Lower lobe of right lung (tissue), 2 donors: ENCODE results near the gene ASIC3. TPM values are rescaled to one million over a fixed set of nuclear protein-coding genes. Genes with fewer than 3 reads are reported as not detected.

ENCODE experiments used
- ATAC-seq, 2 donors: fragments of 200-7000 bp; cut with Tn5 transposase; one replicate each; pipeline ENCODE4 v1.9.1; 2020 to 2022; ENCODE audit warnings: mild to moderate bottlenecking in 2 of 2, moderate library complexity in 2 of 2
- DNase-seq: peaks from one replicate; pipeline ENCODE4 v3.0.0-alpha.2; 2020
- H3K27ac ChIP-seq: fragments of 200-600 bp; one replicate; pipeline ENCODE4 v1.8.0; 2022
- H3K27me3 ChIP-seq: fragments of 200-600 bp; one replicate; pipeline ENCODE4 v1.8.0; 2022; ENCODE audit warnings: low read depth
- H3K36me3 ChIP-seq: fragments of 200-600 bp; one replicate; pipeline ENCODE4 v1.8.0; 2022; ENCODE audit warnings: mild to moderate bottlenecking
- H3K4me1 ChIP-seq: fragments of 200-600 bp; one replicate; pipeline ENCODE4 v1.8.0; 2022
- H3K4me3 ChIP-seq: fragments of 200-600 bp; one replicate; pipeline ENCODE4 v1.8.0; 2022; ENCODE audit warnings: mild to moderate bottlenecking
- H3K9me3 ChIP-seq: fragments of 200-600 bp; one replicate; pipeline ENCODE4 v1.8.0; 2022
- CTCF ChIP-seq: fragments of 200-600 bp; IDR thresholded peaks from one replicate; pipeline ENCODE4 v1.8.0; 2022; ENCODE audit warnings: antibody characterized with exemption, mild to moderate bottlenecking
- intact Hi-C: fragments of 100-400 bp; cut with DNase I; formaldehyde crosslinking; loops from one replicate; pipeline ENCODE4 v1.11.0; 2022
- total RNA-seq: library from RNA; stranded (reverse); fragmentation: NEBNext Ultra II Directional; extraction: Animal tissue kit (Norgen Biotek cat#: 25700); gene quantifications from one replicate; pipeline ENCODE4 v1.2.1, GENCODE V29; 2021
- donor health status: DM: no; HTN: yes; CAD: no; lungs with severe emphysema.

ASIC3 gene
- total RNA-seq, 1 donor from 2014 or later, result 3.7 TPM

DNA sequence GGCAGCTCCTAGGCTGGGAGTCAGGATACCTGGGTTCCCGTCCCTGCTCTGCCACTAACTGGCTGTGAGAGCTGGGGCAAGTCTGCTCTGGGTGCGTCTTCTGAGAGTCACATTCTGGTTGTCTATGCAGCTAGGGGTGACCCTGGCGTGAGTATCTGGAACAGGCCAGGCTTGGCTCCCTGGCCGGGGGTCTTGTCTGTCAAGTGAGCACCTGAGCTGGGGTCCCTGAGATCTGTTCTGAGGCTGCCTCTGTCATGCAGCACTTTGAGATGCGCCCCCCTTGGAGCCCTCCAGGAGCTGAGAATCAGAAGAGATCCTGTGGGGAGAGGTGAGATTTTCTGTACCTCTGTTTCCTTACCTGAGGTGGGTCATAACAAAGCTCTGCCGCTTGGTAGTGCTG lies 45.4 kb downstream of the ASIC3 start:
- H3K36me3 ChIP-seq, result peaks cover 13% of the 10 kb centered on the region
- TF ChIP-seq CTCF, result no peak
- ATAC-seq (no peak), DNase-seq (no peak)
- peaks cover 54% of the 10 kb centered on the region for H3K4me1 ChIP-seq
- no peaks in the 10 kb centered on the region for H3K9me3 ChIP-seq
- intact Hi-C loops, result no loop called here
- no peak overlapping the region for H3K27ac ChIP-seq
- no peak overlapping the region for H3K4me3 ChIP-seq
- no peaks in the 10 kb centered on the region for H3K27me3 ChIP-seq

DNA sequence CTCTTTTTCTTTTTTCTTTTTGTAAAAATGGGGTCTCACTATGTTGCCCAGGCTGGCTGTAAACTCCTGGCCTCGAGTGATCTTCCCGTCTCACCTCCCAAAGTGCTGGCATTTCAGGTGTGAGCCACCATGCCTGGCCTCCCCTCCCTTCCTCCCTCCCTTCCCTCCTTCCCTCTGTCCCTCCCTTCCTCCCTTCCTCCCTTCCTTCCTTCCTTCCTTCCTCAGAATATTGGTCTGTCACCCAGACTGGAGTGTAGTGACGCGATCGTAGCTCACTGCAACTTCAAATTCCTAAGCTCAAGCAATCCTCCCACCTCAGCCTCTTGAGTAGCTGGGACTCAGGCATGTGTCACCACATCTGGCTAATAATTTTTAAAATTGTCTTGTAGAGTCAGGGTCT lies 46.3 kb downstream of the ASIC3 start:
- peak in 1 of 2 donors; percentile 26 for ATAC-seq
- Histone ChIP-seq H3K36me3 (peaks cover 13% of the 10 kb centered on the region), H3K9me3 (no peaks in the 10 kb centered on the region), H3K27me3 (no peaks in the 10 kb centered on the region), H3K4me3 (no peak overlapping the region), H3K27ac (no peak overlapping the region), H3K4me1 (peaks cover 50% of the 10 kb centered on the region)
- no peak for DNase-seq
- TF ChIP-seq CTCF, result no peak
- intact Hi-C loops, result no loop called here

- H3K4me3 ChIP-seq, result no peak overlapping the region
- no peaks in the 10 kb centered on the region for H3K27me3 ChIP-seq
- intact Hi-C loops, result no loop called here
- no peak for TF ChIP-seq CTCF
- H3K36me3 ChIP-seq, result peaks cover 17% of the 10 kb centered on the region
- no peak overlapping the region for H3K27ac ChIP-seq
- H3K4me1 ChIP-seq, result peaks cover 50% of the 10 kb centered on the region
- no peak for DNase-seq
- no peak for ATAC-seq
- H3K9me3 ChIP-seq, result no peaks in the 10 kb centered on the region
Measured at GRCh38 chr7:151095123-151095797, 46.9 kb downstream of the ASIC3 start.

DNA sequence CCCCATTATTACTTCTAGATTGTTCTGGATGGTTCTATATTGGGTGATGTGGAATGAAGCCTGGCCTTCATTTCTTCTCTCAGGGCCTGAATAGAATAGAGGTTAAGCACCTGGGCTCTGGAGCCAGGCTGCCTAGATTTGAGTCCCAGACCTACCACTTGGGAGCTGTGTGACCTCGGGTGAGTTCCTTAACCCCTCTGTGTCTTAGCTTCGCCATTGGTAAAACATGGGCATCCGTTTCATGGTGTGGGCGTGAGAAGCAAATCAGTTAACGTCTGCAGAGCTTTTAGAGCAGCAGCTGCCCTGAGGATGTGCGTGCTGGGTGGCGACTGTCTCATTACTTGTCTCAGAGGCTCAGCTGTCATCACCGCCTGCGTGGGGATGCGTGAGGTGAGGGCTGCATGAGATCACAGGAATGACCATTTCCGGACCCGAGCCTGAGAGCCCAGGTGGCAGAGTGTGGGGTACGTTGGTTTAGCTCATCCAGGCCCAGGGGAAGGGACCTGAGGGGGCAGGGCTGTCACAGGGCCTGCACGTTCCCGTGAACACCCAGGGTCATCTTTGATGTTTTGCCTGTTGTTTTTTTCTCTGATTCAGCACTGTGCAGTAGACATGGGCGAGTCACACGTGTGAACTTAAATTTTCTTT lies 47.6 kb downstream of the ASIC3 start:
- Histone ChIP-seq H3K4me3 (no peak overlapping the region), H3K4me1 (peaks cover 50% of the 10 kb centered on the region), H3K27me3 (no peaks in the 10 kb centered on the region), H3K36me3 (peaks cover 17% of the 10 kb centered on the region), H3K9me3 (no peaks in the 10 kb centered on the region), H3K27ac (no peak overlapping the region)
- DNase-seq, result no peak
- no peak for ATAC-seq
- intact Hi-C loops, result no loop called here
- no peak for TF ChIP-seq CTCF

DNA sequence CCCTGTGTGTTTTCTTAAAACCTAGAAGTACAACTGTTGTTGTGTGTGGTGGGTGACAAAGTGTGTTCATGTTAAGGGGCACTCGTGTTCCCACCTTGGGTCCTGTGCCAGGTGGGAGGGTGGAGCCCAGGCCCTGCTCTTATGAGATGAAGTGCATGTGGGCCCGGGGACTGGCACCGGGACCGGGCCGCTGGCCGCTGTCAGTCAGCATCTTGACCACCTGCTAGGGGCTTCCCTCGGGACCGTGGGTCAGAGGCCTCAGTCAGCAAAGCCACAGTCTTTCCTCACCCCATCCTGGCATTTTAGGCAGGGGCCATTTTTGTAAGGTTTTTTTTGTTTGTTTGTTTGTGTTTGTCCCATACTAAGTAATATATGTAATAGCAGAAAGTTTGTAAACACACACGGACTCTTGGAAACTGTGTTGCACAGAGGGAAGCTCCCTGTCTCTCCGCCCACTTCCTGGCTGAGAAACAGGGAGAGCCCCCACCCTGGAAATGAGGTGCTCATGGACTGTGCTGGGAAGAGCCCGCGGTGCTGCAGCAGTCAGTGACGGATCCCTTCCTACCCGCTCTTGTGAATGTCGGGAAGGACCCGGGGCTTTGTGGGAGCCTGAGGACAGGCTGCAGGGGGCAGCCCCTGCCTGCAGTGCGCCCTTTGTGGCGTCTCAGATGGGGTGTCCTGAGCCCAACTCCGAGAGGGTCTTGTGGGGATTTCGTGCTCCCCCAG lies 51.3 kb downstream of the ASIC3 start:
- Histone ChIP-seq H3K36me3 (peaks cover 16% of the 10 kb centered on the region), H3K9me3 (no peaks in the 10 kb centered on the region), H3K4me1 (peaks cover 38% of the 10 kb centered on the region), H3K27me3 (no peaks in the 10 kb centered on the region), H3K27ac (peak overlapping the region; percentile 46), H3K4me3 (no peak overlapping the region)
- no peak for TF ChIP-seq CTCF
- intact Hi-C loops, result no loop called here
- DNase-seq (peak; percentile 41), ATAC-seq (peak; percentile 43 to 59)
